HepG2 (cell line): ENCODE data around the gene GLCE. TPM values are rescaled to one million over a fixed set of nuclear protein-coding genes. Genes with fewer than 3 reads are reported as not detected.
A peak's percentile ranks its signal among the peaks of the same experiment; 100 is the strongest.

Source experiments
- BRD4 ChIP-seq: sonication (generic); formaldehyde crosslinking; IDR thresholded peaks from 2 replicates; pipeline ENCODE4 v1.4.0; 2020; ENCODE audit warnings: missing genetic modification reagents
- CENPBD1 ChIP-seq: sonication (generic); formaldehyde crosslinking; IDR thresholded peaks from 2 replicates; pipeline ENCODE4 v1.8.0; 2022; ENCODE audit warnings: missing genetic modification reagents, low read depth, mild to moderate bottlenecking, borderline replicate concordance
- DNMT3B ChIP-seq: conservative IDR thresholded peaks from 2 replicates; pipeline ENCODE4 v1.6.1; 2016; ENCODE audit warnings: missing biosample characterization, control low read depth
- FOSL1 ChIP-seq: sonication (generic); formaldehyde crosslinking; IDR thresholded peaks from 2 replicates; pipeline ENCODE4 v1.9.0; 2021; ENCODE audit warnings: missing genetic modification reagents, borderline replicate concordance
- FOXJ3 ChIP-seq: sonication (generic); formaldehyde crosslinking; IDR thresholded peaks from 2 replicates; pipeline ENCODE4 v1.4.0; 2020; ENCODE audit warnings: missing genetic modification reagents, mild to moderate bottlenecking, borderline replicate concordance
- GATAD1 ChIP-seq: IDR thresholded peaks from 2 replicates; pipeline ENCODE4 v1.6.1; 2016; ENCODE audit warnings: missing genetic modification reagents, missing compliant biosample characterization
- JUN ChIP-seq: sonication (generic); formaldehyde crosslinking; IDR thresholded peaks from 2 replicates; pipeline ENCODE4 v1.4.0; 2020; ENCODE audit warnings: mild to moderate bottlenecking, missing genetic modification reagents
- KLF11 ChIP-seq: IDR thresholded peaks from 2 replicates; pipeline ENCODE4 v1.6.1; 2016; ENCODE audit warnings: missing compliant biosample characterization
- KMT2B ChIP-seq: IDR thresholded peaks from 2 replicates; pipeline ENCODE4 v1.6.1; 2016; ENCODE audit warnings: missing genetic modification reagents, missing compliant biosample characterization
- MAF1 ChIP-seq: sonication (generic); formaldehyde crosslinking; IDR thresholded peaks from 2 replicates; pipeline ENCODE4 v1.5.0; 2020; ENCODE audit warnings: missing genetic modification reagents, borderline replicate concordance
- MAFK ChIP-seq, 2 experiments: IDR thresholded peaks in 1 of 2; conservative IDR thresholded peaks in 1 of 2; 2 replicates each; pipeline ENCODE4 v1.6.1; 2011; ENCODE audit warnings: improper control_type of control experiment in 2 of 2, low read length in 2 of 2
- MTF1 ChIP-seq: sonication (generic); formaldehyde crosslinking; IDR thresholded peaks from 2 replicates; pipeline ENCODE4 v1.5.0; 2020; ENCODE audit warnings: missing genetic modification reagents
- NR2F1 ChIP-seq, 2 experiments: fragments of 450-650 bp in 1 of 2; formaldehyde crosslinking in 1 of 2; IDR thresholded peaks; 2 replicates each; pipeline versions ENCODE4 v1.5.0 to v1.6.1; 2016 to 2020; ENCODE audit warnings: mild to moderate bottlenecking in 1 of 2, missing compliant biosample characterization in 1 of 2, missing genetic modification reagents in 1 of 2, moderate library complexity in 1 of 2
- POLR2AphosphoS2 ChIP-seq: IDR thresholded peaks from 2 replicates; pipeline ENCODE4 v1.6.1; 2011; ENCODE audit warnings: low read depth, low read length, improper control_type of control experiment
- PRPF4 ChIP-seq: fragments of 200-400 bp; formaldehyde crosslinking; IDR thresholded peaks from 2 replicates; pipeline ENCODE4 v1.6.1; 2016; ENCODE audit warnings: low read length, low read depth; ENCODE audit not compliant: poor library complexity, severe bottlenecking
- REST ChIP-seq, 2 experiments: IDR thresholded peaks; 2 replicates each; pipeline ENCODE4 v1.6.1; 2011 to 2012; ENCODE audit warnings: low read length in 2 of 2, borderline replicate concordance in 1 of 2, low read depth in 1 of 2, mild to moderate bottlenecking in 1 of 2, moderate library complexity in 1 of 2
- RFXAP ChIP-seq: sonication (generic); formaldehyde crosslinking; IDR thresholded peaks from 2 replicates; pipeline ENCODE4 v1.4.0; 2020; ENCODE audit warnings: missing genetic modification reagents, borderline replicate concordance
- SMARCE1 ChIP-seq: fragments of 450-650 bp; IDR thresholded peaks from 2 replicates; pipeline ENCODE4 v1.6.1; 2017; ENCODE audit warnings: borderline replicate concordance
- TBL1XR1 ChIP-seq: fragments of 150-350 bp; IDR thresholded peaks from 2 replicates; pipeline ENCODE4 v1.6.1; 2014; ENCODE audit warnings: borderline replicate concordance, low read length; ENCODE audit not compliant: partially characterized antibody
- YY1 ChIP-seq: IDR thresholded peaks from 2 replicates; pipeline ENCODE4 v1.6.1; 2011; ENCODE audit warnings: low read length, low read depth, moderate library complexity, mild to moderate bottlenecking; ENCODE audit not compliant: insufficient read depth, insufficient replicate concordance
- ZMAT3 ChIP-seq: sonication (generic); formaldehyde crosslinking; conservative IDR thresholded peaks from 2 replicates; pipeline ENCODE4 v1.7.0; 2021; ENCODE audit warnings: missing genetic modification reagents
- ZNF121 ChIP-seq: sonication (generic); formaldehyde crosslinking; IDR thresholded peaks from 2 replicates; pipeline ENCODE4 v1.5.0; 2020; ENCODE audit warnings: mild to moderate bottlenecking, missing genetic modification reagents
- ZNF264 ChIP-seq: sonication (generic); formaldehyde crosslinking; IDR thresholded peaks from 2 replicates; pipeline ENCODE4 v1.4.0; 2020; ENCODE audit warnings: missing genetic modification reagents
- ZNF547 ChIP-seq: sonication (generic); formaldehyde crosslinking; IDR thresholded peaks from 2 replicates; pipeline ENCODE4 v1.5.1; 2020; ENCODE audit warnings: mild to moderate bottlenecking, missing genetic modification reagents
- ZNF891 ChIP-seq: sonication (generic); formaldehyde crosslinking; IDR thresholded peaks from 2 replicates; pipeline ENCODE4 v1.5.0; 2020; ENCODE audit warnings: mild to moderate bottlenecking, missing genetic modification reagents
- polyA plus RNA-seq, 8 experiments: library from polyadenylated mRNA; depleted of rRNA in 3 of 8; stranded (reverse) in 7 of 8; unstranded in 1 of 8; fragments of >200 nt; fragmentation: Illumina TruSeq in 4 of 8; extraction: Trizol in 4 of 8; gene quantifications; 2 replicates each; pipeline versions ENCODE4 v1.2.1 to v1.2.3, GENCODE V29; 2011 to 2016; ENCODE audit warnings: low read depth in 4 of 8, missing spikeins in 1 of 8, mixed read lengths in 1 of 8; ENCODE audit not compliant: insufficient read depth in 1 of 8
- total RNA-seq, 5 experiments: library from RNA; depleted of rRNA; stranded (reverse); fragments of >200 nt; fragmentation: Illumina TruSeq; extraction: Trizol; gene quantifications; 2 replicates each; pipeline ENCODE4 v1.2.3, GENCODE V29; 2016; ENCODE audit warnings: low read depth in 1 of 5

The GLCE gene
- total and polyA plus RNA-seq, 2 of the 13 experiments (the other 11 are each of a cell fraction or from before 2014, with no cell fraction given) = 12.9 to 23.4 TPM

- no peak for TF ChIP-seq NR2F1 (CRISPR knock-in tag; IDR thresholded peaks at IDR 0.05)
- no peak for TF ChIP-seq POLR2AphosphoS2
- TF ChIP-seq ZMAT3 (CRISPR knock-in tag) = 0 out of 2 replicates have a peak, but pooled peaks have one; percentile 72
- TF ChIP-seq ZNF891 (CRISPR knock-in tag) = no peak
- TF ChIP-seq JUN (CRISPR knock-in tag) = no peak
- no peak for TF ChIP-seq SMARCE1
- TF ChIP-seq KLF11 (CRISPR knock-in tag) = peak; percentile 43; the same call in 1 of the 2 replicates
- no peak for TF ChIP-seq MTF1 (CRISPR knock-in tag)
- TF ChIP-seq MAFK (conservative IDR thresholded peaks at IDR 0.05 in 1 of 2, IDR thresholded peaks at IDR 0.05 in 1 of 2; ENCODE audit: low read length in 2 of 2) = no peak
- TF ChIP-seq BRD4 (CRISPR knock-in tag) = no peak
- TF ChIP-seq ZNF264 (CRISPR knock-in tag) = no peak
- TF ChIP-seq PRPF4 = no peak
- no peak for TF ChIP-seq CENPBD1 (CRISPR knock-in tag)
- no peak; a peak in 1 of 4 replicates for TF ChIP-seq REST (IDR thresholded peaks at IDR 0.05; ENCODE audit: borderline replicate concordance in 1 of 2, low read depth in 1 of 2, low read length in 2 of 2)
- no peak; the same call in 1 of the 2 replicates for TF ChIP-seq ZNF121
- peak; percentile 86 for TF ChIP-seq KMT2B
- TF ChIP-seq YY1 = no peak
- no peak for TF ChIP-seq FOSL1
- TF ChIP-seq ZNF547 (CRISPR knock-in tag) = no peak
- no peak for TF ChIP-seq MAF1 (CRISPR knock-in tag)
- TF ChIP-seq TBL1XR1 = no peak
- peak; percentile 93; the same call in 1 of the 2 replicates for TF ChIP-seq DNMT3B (CRISPR knock-in tag)
- no peak; the same call in 1 of the 2 replicates for TF ChIP-seq RFXAP (CRISPR knock-in tag)
- TF ChIP-seq FOXJ3 = no peak
- peak; percentile 64 for TF ChIP-seq GATAD1 (CRISPR knock-in tag)
Observed at GRCh38 chr15:69160141-69160993, at the start of gene GLCE (continued).
